GM12878 (cell line): Measurements from ENCODE around the gene DRAP1. TPM values are rescaled to one million over a fixed set of nuclear protein-coding genes. Genes with fewer than 3 reads are reported as not detected.

Experiments used
- ATAC-seq: fragments of 200-7000 bp; cut with Tn5 transposase; 3 replicates; pipeline ENCODE4 v1.9.1; 2020; ENCODE audit warnings: mild to moderate bottlenecking, moderate library complexity
- Bru-seq: library from RNA; stranded (reverse); fragments of 400-500 nt; gene quantifications from one replicate; lab custom pipeline; 2021; lab: Mats Ljungman, UMichigan
- BruChase-seq, 2 experiments: library from RNA; stranded (reverse); fragments of 400-500 nt; gene quantifications; one replicate each; lab custom pipeline; 2021; lab: Mats Ljungman, UMichigan
- BruUV-seq: library from RNA; stranded (reverse); fragments of 400-500 nt; replicated peaks from 2 replicates; lab custom pipeline; 2021; lab: Mats Ljungman, UMichigan
- CTCF ChIA-PET: fragments of 300-600 bp; sonication (Branson Sonifier 250); formaldehyde crosslinking; extraction: SDS; loops from one replicate; lab custom pipeline; 2021; ENCODE audit warnings: inconsistent platforms; lab: Yijun Ruan, JAX
- POLR2A ChIA-PET: fragments of 350-600 bp; formaldehyde crosslinking; extraction: SDS; loops from one replicate; lab custom pipeline; 2021; ENCODE audit warnings: inconsistent platforms; lab: Charles Lee
- RAD21 ChIA-PET: fragments of 300-600 bp; sonication (Branson Sonifier 250); formaldehyde crosslinking; loops from one replicate; lab custom pipeline; 2023; ENCODE audit warnings: antibody characterized with exemption; ENCODE audit not compliant: unreplicated experiment; lab: Charles Lee
- SMC1A ChIA-PET: fragments of 300-600 bp; sonication (Branson Sonifier 250); formaldehyde crosslinking; loops from one replicate; lab custom pipeline; 2023; ENCODE audit not compliant: unreplicated experiment, uncharacterized antibody; lab: Charles Lee
- DNase-seq: peaks from one replicate; pipeline ENCODE4 v3.0.0-alpha.2; 2011; ENCODE audit warnings: low read depth, low spot score
- FAIRE-seq: peaks from 3 replicates; lab custom pipeline; 2011; peaks lifted over from hg19 to GRCh38; lab: Jason Lieb, UNC
- H2AFZ ChIP-seq: 2 replicates; pipeline ENCODE4 v1.6.0; 2011; ENCODE audit warnings: low read depth, low read length, control low read depth; ENCODE audit not compliant: control insufficient read depth
- H3K27ac ChIP-seq: 2 replicates; pipeline ENCODE4 v1.5.1; 2011; ENCODE audit warnings: control low read depth; ENCODE audit not compliant: control insufficient read depth, insufficient read depth
- H3K27me3 ChIP-seq, 2 experiments: replicated peaks in 1 of 2; 2 replicates each; pipeline versions ENCODE4 v1.6.0 to v1.6.1; 2011; ENCODE audit warnings: low read length in 1 of 2; ENCODE audit not compliant: control insufficient read depth in 2 of 2, insufficient read depth in 2 of 2
- H3K36me3 ChIP-seq, 2 experiments: 2 replicates each; pipeline ENCODE4 v1.5.1; 2011; ENCODE audit warnings: low read length in 1 of 2; ENCODE audit not compliant: control insufficient read depth in 2 of 2, insufficient read depth in 2 of 2
- H3K4me1 ChIP-seq: 2 replicates; pipeline ENCODE4 v1.6.1; 2011; ENCODE audit warnings: mild to moderate bottlenecking, low read length, moderate library complexity, mixed read lengths; ENCODE audit not compliant: control insufficient read depth, insufficient read depth
- H3K4me2 ChIP-seq: 2 replicates; pipeline ENCODE4 v1.6.0; 2011; ENCODE audit warnings: control low read depth; ENCODE audit not compliant: control insufficient read depth, insufficient read depth
- H3K4me3 ChIP-seq: fragments of 200-600 bp; sonication (generic); 2 replicates; pipeline ENCODE4 v1.5.1; 2016
- H3K79me2 ChIP-seq: 2 replicates; pipeline ENCODE4 v1.6.0; 2011; ENCODE audit warnings: low read length; ENCODE audit not compliant: control insufficient read depth, insufficient read depth
- H3K9ac ChIP-seq: 2 replicates; pipeline ENCODE4 v1.8.0; 2011; ENCODE audit warnings: low read length, control low read depth, mixed read lengths; ENCODE audit not compliant: control insufficient read depth, insufficient read depth
- H3K9me3 ChIP-seq: replicated peaks from 3 replicates; pipeline ENCODE4 v1.5.1; 2011; ENCODE audit warnings: mild to moderate bottlenecking, low read length; ENCODE audit not compliant: control insufficient read depth, insufficient read depth
- H4K20me1 ChIP-seq: 2 replicates; pipeline ENCODE4 v1.6.0; 2011; ENCODE audit not compliant: control insufficient read depth, insufficient read depth
- BHLHE40 ChIP-seq, 2 experiments: fragments of 450-650 bp in 1 of 2; IDR thresholded peaks; 2 replicates each; pipeline ENCODE4 v1.6.1; 2011 to 2017; ENCODE audit warnings: low read depth in 2 of 2, borderline replicate concordance in 1 of 2, improper control_type of control experiment in 1 of 2, low read length in 1 of 2, mild to moderate bottlenecking in 1 of 2
- CBFB ChIP-seq: IDR thresholded peaks from 2 replicates; pipeline ENCODE4 v1.6.1; 2016; ENCODE audit warnings: antibody characterized with exemption, low read depth
- EGR1 ChIP-seq, 2 experiments: IDR thresholded peaks; 1 replicate in 1 of 2; 2 replicates in 1 of 2; pipeline ENCODE4 v1.6.1; 2011 to 2012; ENCODE audit warnings: low read depth in 2 of 2, low read length in 2 of 2, borderline replicate concordance in 1 of 2, mild to moderate bottlenecking in 1 of 2, moderate library complexity in 1 of 2
- GABPA ChIP-seq: IDR thresholded peaks from 2 replicates; pipeline ENCODE4 v1.6.1; 2014; ENCODE audit warnings: antibody characterized with exemption, low read depth, mild to moderate bottlenecking, inconsistent platforms
- JUNB ChIP-seq: IDR thresholded peaks from 2 replicates; pipeline ENCODE4 v1.6.1; 2016; ENCODE audit warnings: antibody characterized with exemption, mild to moderate bottlenecking
- KLF5 ChIP-seq: fragments of 450-650 bp; IDR thresholded peaks from 2 replicates; pipeline ENCODE4 v1.6.1; 2014; ENCODE audit warnings: mild to moderate bottlenecking; ENCODE audit not compliant: partially characterized antibody
- MEF2B ChIP-seq: fragments of 450-650 bp; IDR thresholded peaks from 2 replicates; pipeline ENCODE4 v1.6.1; 2018; ENCODE audit warnings: mild to moderate bottlenecking, moderate library complexity; ENCODE audit not compliant: partially characterized antibody, poor library complexity, severe bottlenecking
- NR2C1 ChIP-seq: fragments of 450-650 bp; IDR thresholded peaks from 2 replicates; pipeline ENCODE4 v1.6.1; 2017; ENCODE audit warnings: antibody characterized with exemption, mild to moderate bottlenecking, moderate library complexity
- NR2F1 ChIP-seq: fragments of 450-650 bp; conservative IDR thresholded peaks from 2 replicates; pipeline ENCODE4 v1.6.1; 2017; ENCODE audit warnings: mild to moderate bottlenecking
- NRF1 ChIP-seq: conservative IDR thresholded peaks from 2 replicates; pipeline ENCODE4 v1.6.1; 2011; ENCODE audit warnings: mild to moderate bottlenecking, low read depth, low read length, improper control_type of control experiment
- PAX5 ChIP-seq: IDR thresholded peaks from 2 replicates; pipeline ENCODE4 v1.6.1; 2011; ENCODE audit warnings: low read depth, low read length, borderline replicate concordance
- RB1 ChIP-seq: fragments of 450-650 bp; formaldehyde crosslinking; IDR thresholded peaks from 2 replicates; pipeline ENCODE4 v1.6.1; 2017; ENCODE audit warnings: mild to moderate bottlenecking, borderline replicate concordance
- SMAD1 ChIP-seq: fragments of 450-650 bp; IDR thresholded peaks from 2 replicates; pipeline ENCODE4 v1.6.1; 2018; ENCODE audit warnings: mild to moderate bottlenecking, low read depth; ENCODE audit not compliant: partially characterized antibody
- TARDBP ChIP-seq: IDR thresholded peaks from 2 replicates; pipeline ENCODE4 v1.6.1; 2016; ENCODE audit warnings: borderline replicate concordance
- ZNF622 ChIP-seq: fragments of 450-650 bp; IDR thresholded peaks from 2 replicates; pipeline ENCODE4 v1.6.1; 2017; ENCODE audit warnings: mild to moderate bottlenecking, inconsistent platforms
- WGBS: methylation state at CpG from one replicate; pipeline ENCODE4 v1.1.6; 2016; ENCODE audit warnings: low lambda C conversion rate; ENCODE audit not compliant: insufficient replicate concordance, insufficient coverage; ENCODE audit errors: missing lambda C conversion rate; 5-methylcytosine and 5-hydroxymethylcytosine counted together
- in situ Hi-C: fragments of 300-500 bp; cut with MboI; formaldehyde crosslinking; loops from 9 replicates; pipeline ENCODE4 v1.14.3; 2018; ENCODE audit warnings: mixed read lengths
- intact Hi-C: fragments of 100-400 bp; cut with micrococcal nuclease; formaldehyde crosslinking; loops from one replicate; pipeline ENCODE4 v1.14.2; 2022; ENCODE audit not compliant: unreplicated experiment
- long read RNA-seq, 2 experiments: library from polyadenylated mRNA; unstranded; transcript quantifications; one replicate each; pipeline ENCODE4 v2.0.0, GENCODE V29; 2019 to 2020
- polyA minus RNA-seq, 3 experiments: library from RNA; depleted of rRNA, polyadenylated mRNA; stranded (reverse); fragments of >200 nt; gene quantifications; 2 replicates each; pipeline ENCODE4 v1.2.3, GENCODE V29; 2011
- polyA plus RNA-seq, 11 experiments: library from polyadenylated mRNA; depleted of rRNA in 4 of 11; unstranded in 6 of 11; stranded (reverse) in 5 of 11; fragments of >200 nt; fragmentation: Nextera tagmentation in 4 of 11; fragmentation: Illumina TruSeq in 1 of 11; extraction: Ambion mirVana in 4 of 11; extraction: Trizol in 1 of 11; gene quantifications; 1 replicate in 1 of 11; 2 replicates in 10 of 11; pipeline versions ENCODE4 v1.2.1 to v1.2.3, GENCODE V29; 2011 to 2016; ENCODE audit warnings: inconsistent platforms in 2 of 11, missing spikeins in 2 of 11, low read depth in 1 of 11
- total RNA-seq, 4 experiments: library from RNA; depleted of rRNA in 3 of 4; stranded (reverse); fragments of >200 nt in 3 of 4; fragmentation: Illumina TruSeq in 1 of 4; extraction: Trizol in 1 of 4; gene quantifications; 2 replicates each; pipeline versions ENCODE4 v1.2.1 to v1.2.3, GENCODE V29; 2013 to 2021
- TF ChIP-seq, protein P1 (sequence below): fragments of 150-350 bp; IDR thresholded peaks from 2 replicates; pipeline ENCODE4 v1.6.1; 2014; ENCODE audit warnings: mild to moderate bottlenecking, low read depth, low read length

Gene DRAP1, protein sequence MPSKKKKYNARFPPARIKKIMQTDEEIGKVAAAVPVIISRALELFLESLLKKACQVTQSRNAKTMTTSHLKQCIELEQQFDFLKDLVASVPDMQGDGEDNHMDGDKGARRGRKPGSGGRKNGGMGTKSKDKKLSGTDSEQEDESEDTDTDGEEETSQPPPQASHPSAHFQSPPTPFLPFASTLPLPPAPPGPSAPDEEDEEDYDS
- total RNA-seq (2013; cell fraction: nucleolus; rRNA removed): 9.5 and 14.0 TPM in 2 replicates
- total RNA-seq (2014; rRNA removed): 110 and 126 TPM in 2 replicates
- 116 and 118 TPM in 2 replicates for total RNA-seq (2014; rRNA removed; fragmentation: Illumina TruSeq; extraction: Trizol)
- 122 and 124 TPM in 2 replicates for total RNA-seq (2021)
- polyA plus RNA-seq (2011; ENCODE audit: low read depth): 47.0 TPM
- polyA plus RNA-seq (2011; rRNA removed): 64.9 and 74.2 TPM in 2 replicates
- polyA plus RNA-seq (2011; cell fraction: cytosol; rRNA removed): 72.8 and 109 TPM in 2 replicates
- 72.3 and 85.4 TPM in 2 replicates for polyA plus RNA-seq (2011; cell fraction: nucleus; rRNA removed)
- polyA plus RNA-seq (2012): 96.6 and 132 TPM in 2 replicates
- polyA plus RNA-seq (2014; fragmentation: Illumina TruSeq; extraction: Trizol): 18.2 and 98.6 TPM in 2 replicates
- 10 to 100 TPM in 1 of 2 experiments, 1 to 10 TPM in 1; 9.4 to 35.8 TPM for polyA plus RNA-seq (2014; fragmentation: Nextera tagmentation; extraction: Ambion mirVana)
- 154 and 162 TPM in 2 replicates for polyA plus RNA-seq (2014; rRNA removed)
- polyA plus RNA-seq (2016; fragmentation: Nextera tagmentation; extraction: Ambion mirVana): 100 to 1,000 TPM; 162 to 163 TPM
- 7.9 and 18.1 TPM in 2 replicates for polyA minus RNA-seq (2011; rRNA and poly(A)+ RNA removed)
- polyA minus RNA-seq (2011; cell fraction: cytosol; rRNA and poly(A)+ RNA removed): 18.2 and 19.9 TPM in 2 replicates
- 6.8 and 9.0 TPM in 2 replicates for polyA minus RNA-seq (2011; cell fraction: nucleus; rRNA and poly(A)+ RNA removed)
- percentile 80 among the genes with signal in this experiment for Bru-seq, nascent RNA
- BruChase-seq, experiment 1, labeled RNA remaining after a 6-hour chase: percentile 90 among the genes with signal in this experiment
- BruChase-seq, experiment 2, labeled RNA remaining after a 2-hour chase: percentile 83 among the genes with signal in this experiment
- long read RNA-seq, experiment 1, transcript DRAP1-201 (7 exons, 989 nt): major isoform, 43 of 49 reads
- long read RNA-seq, experiment 1, partial matches to known transcripts: 0 of 49 reads
- long read RNA-seq, experiment 1, other reads (novel, unspliced or antisense): 1 of 49 reads
- long read RNA-seq, experiment 2, partial matches to known transcripts: 0 of 1 reads
- long read RNA-seq, experiment 2, other reads (novel, unspliced or antisense): 0 of 1 reads

DNA sequence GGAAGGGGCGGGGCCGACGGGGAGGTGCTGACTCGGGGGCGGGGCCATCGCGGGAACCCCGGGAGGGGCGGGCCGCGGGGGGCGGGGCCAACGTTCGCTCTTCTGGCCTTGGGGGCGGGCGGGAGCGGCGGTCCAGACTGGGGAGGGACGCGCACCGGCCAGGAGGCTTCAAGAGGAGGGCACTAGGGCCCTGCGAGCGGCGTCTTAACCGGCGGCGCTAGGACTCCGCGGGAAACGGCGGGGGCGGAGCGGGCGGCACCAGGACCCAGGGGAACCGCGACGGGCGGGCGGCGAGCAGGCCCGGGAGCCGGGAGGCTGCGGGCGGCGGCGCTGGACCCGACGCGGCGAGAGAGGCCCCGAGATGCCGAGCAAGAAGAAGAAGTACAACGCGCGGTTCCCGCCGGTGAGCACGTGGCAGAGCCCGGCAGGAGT is at the start of gene DRAP1:
Gene DRAP1, plus strand, starts transcription at position 286 of the 432 bp plus-strand sequence. Its CDS starts 76 bp downstream, at position 362.
- peak within 1 kb of the TSS; percentile 91 for H3K27ac ChIP-seq
- POLR2A ChIA-PET: interaction anchor here (1.0 to 2.5 kb wide), 6 partner anchors 9 to 302 kb away, joined by 3 to 11 read pairs (median 4); partner anchors contain the start of genes CCDC85B and FIBP
- in situ Hi-C loops: no loop called here
- RAD21 ChIA-PET: interaction anchor here (1.8 kb wide), 1 partner anchor 28 kb away, joined by 5 read pairs; the partner anchor contains the start of gene CCDC85B
- H3K4me3 ChIP-seq: peak within 1 kb of the TSS; percentile 82
- intact Hi-C loops: loop anchor here (2.0 kb wide), 1 partner anchor 42 kb away; the partner anchor contains the start of gene SART1
- H3K4me2 ChIP-seq: peak within 1 kb of the TSS; percentile 95
- peaks cover 22% of the 10 kb centered on the region for H3K4me1 ChIP-seq
- SMC1A ChIA-PET: interaction anchor here (1.7 kb wide), 1 partner anchor 25 kb away, joined by 6 read pairs; no protein-coding TSS in a partner anchor
- H4K20me1 ChIP-seq: no peaks in the 10 kb centered on the region
- peak within 1 kb of the TSS; percentile 99 for H3K9ac ChIP-seq
- FAIRE-seq: no peak
- no peaks in the 10 kb centered on the region for H3K27me3 ChIP-seq
- H3K79me2 ChIP-seq: peaks cover 34% of the 10 kb centered on the region
- H3K9me3 ChIP-seq: no peaks in the 10 kb centered on the region
- BruUV-seq: no TSS peak
- ATAC-seq: peak; percentile 95
- CTCF ChIA-PET: interaction anchor here (1.3 kb wide), 1 partner anchor 13 kb away, joined by 4 read pairs; no protein-coding TSS in a partner anchor
- peaks cover 0 to 2% of the 10 kb centered on the region in 2 experiments; a peak in 3 of 4 replicates for H3K36me3 ChIP-seq
- H2AFZ ChIP-seq: peak within 1 kb of the TSS; percentile 77
- peak; percentile 64 for DNase-seq
- WGBS: under 1% methylated on average over 37 of the region's 59 CpGs
- TF ChIP-seq PAX5 (peak; percentile 61; the same call in 1 of the 2 replicates), RB1 (peak; percentile 96), MEF2B (no peak), GABPA (no peak), SMAD1 (no peak), KLF5 (peak; percentile 71), TARDBP (peak; percentile 85), NR2C1 (peak; percentile 77), NR2F1 (peak; percentile 70), EGR1 (IDR thresholded peaks at IDR 0.05; ENCODE audit: borderline replicate concordance in 1 of 2, low read depth in 2 of 2, low read length in 2 of 2) (peak; percentile 87 to 100), CBFB (peak; percentile 76), BHLHE40 (IDR thresholded peaks at IDR 0.05; ENCODE audit: borderline replicate concordance in 1 of 2, low read depth in 2 of 2, low read length in 1 of 2) (peak; percentile 74 to 87), JUNB (no peak), NRF1 (0 out of 2 replicates have a peak, but pooled peaks have one; percentile 2), ZNF622 (no peak)
- TF ChIP-seq, protein P1, sequence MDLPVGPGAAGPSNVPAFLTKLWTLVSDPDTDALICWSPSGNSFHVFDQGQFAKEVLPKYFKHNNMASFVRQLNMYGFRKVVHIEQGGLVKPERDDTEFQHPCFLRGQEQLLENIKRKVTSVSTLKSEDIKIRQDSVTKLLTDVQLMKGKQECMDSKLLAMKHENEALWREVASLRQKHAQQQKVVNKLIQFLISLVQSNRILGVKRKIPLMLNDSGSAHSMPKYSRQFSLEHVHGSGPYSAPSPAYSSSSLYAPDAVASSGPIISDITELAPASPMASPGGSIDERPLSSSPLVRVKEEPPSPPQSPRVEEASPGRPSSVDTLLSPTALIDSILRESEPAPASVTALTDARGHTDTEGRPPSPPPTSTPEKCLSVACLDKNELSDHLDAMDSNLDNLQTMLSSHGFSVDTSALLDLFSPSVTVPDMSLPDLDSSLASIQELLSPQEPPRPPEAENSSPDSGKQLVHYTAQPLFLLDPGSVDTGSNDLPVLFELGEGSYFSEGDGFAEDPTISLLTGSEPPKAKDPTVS: peak; percentile 65
